Suprapubic skin (tissue), 4 donors: ENCODE data around the gene MMP17. TPM values are rescaled to one million over a fixed set of nuclear protein-coding genes. Genes with fewer than 3 reads are reported as not detected.
"Not testable (repeated sequence)": the region's sequence is repeated elsewhere in the genome, so short reads cannot be mapped to it uniquely, and the experiment has no call there.

Experiments used
- DNase-seq, 2 donors: peaks; one replicate each; pipeline ENCODE4 v3.0.0-alpha.2; 2019; ENCODE audit warnings: low spot score in 2 of 2
- H3K27ac ChIP-seq: fragments of 200-600 bp; sonication (generic); one replicate; pipeline ENCODE4 v1.5.1; 2019
- H3K27me3 ChIP-seq: fragments of 200-600 bp; sonication (generic); one replicate; pipeline ENCODE4 v1.5.1; 2019
- H3K36me3 ChIP-seq: fragments of 200-600 bp; sonication (generic); one replicate; pipeline ENCODE4 v1.5.1; 2019
- H3K4me1 ChIP-seq: fragments of 200-600 bp; sonication (generic); one replicate; pipeline ENCODE4 v1.5.1; 2019
- H3K4me3 ChIP-seq: fragments of 200-600 bp; sonication (generic); one replicate; pipeline ENCODE4 v1.5.1; 2019; ENCODE audit warnings: mild to moderate bottlenecking
- H3K9me3 ChIP-seq: fragments of 200-600 bp; sonication (generic); one replicate; pipeline ENCODE4 v1.5.1; 2019
- EP300 ChIP-seq: sonication (generic); formaldehyde crosslinking; IDR thresholded peaks from one replicate; pipeline ENCODE4 v1.6.1; 2017; ENCODE audit warnings: antibody characterized with exemption
- POLR2A ChIP-seq, 2 donors: fragments of 450-650 bp; IDR thresholded peaks; one replicate each; pipeline ENCODE4 v1.6.1; 2017; ENCODE audit warnings: antibody characterized with exemption in 2 of 2, mild to moderate bottlenecking in 2 of 2, moderate library complexity in 2 of 2
- POLR2AphosphoS5 ChIP-seq, 3 donors: sonication (generic); formaldehyde crosslinking; IDR thresholded peaks; one replicate each; pipeline ENCODE4 v1.6.1; 2017; ENCODE audit warnings: antibody characterized with exemption in 3 of 3
- WGBS: methylation state at CpG from one replicate; pipeline ENCODE4 v1.1.5; 2018; 5-methylcytosine and 5-hydroxymethylcytosine counted together
- total RNA-seq, 4 donors: library from RNA; depleted of rRNA; stranded (reverse); fragments of >200 nt; gene quantifications; one replicate each; pipeline ENCODE4 v1.1.0, GENCODE V29; 2016
- TF ChIP-seq, protein P1 (sequence below), 2 donors: fragments of 200-600 bp in 1 of 2; fragments of 450-650 bp in 1 of 2; sonication (generic) in 1 of 2; IDR thresholded peaks; one replicate each; pipeline ENCODE4 v1.5.1; 2016 to 2019; ENCODE audit warnings: antibody characterized with exemption in 2 of 2, mild to moderate bottlenecking in 1 of 2, moderate library complexity in 1 of 2

MMP17 gene
- total RNA-seq, 4 donors from 2014 or later: 3.0 to 10.1 (median 5.6) TPM

DNA sequence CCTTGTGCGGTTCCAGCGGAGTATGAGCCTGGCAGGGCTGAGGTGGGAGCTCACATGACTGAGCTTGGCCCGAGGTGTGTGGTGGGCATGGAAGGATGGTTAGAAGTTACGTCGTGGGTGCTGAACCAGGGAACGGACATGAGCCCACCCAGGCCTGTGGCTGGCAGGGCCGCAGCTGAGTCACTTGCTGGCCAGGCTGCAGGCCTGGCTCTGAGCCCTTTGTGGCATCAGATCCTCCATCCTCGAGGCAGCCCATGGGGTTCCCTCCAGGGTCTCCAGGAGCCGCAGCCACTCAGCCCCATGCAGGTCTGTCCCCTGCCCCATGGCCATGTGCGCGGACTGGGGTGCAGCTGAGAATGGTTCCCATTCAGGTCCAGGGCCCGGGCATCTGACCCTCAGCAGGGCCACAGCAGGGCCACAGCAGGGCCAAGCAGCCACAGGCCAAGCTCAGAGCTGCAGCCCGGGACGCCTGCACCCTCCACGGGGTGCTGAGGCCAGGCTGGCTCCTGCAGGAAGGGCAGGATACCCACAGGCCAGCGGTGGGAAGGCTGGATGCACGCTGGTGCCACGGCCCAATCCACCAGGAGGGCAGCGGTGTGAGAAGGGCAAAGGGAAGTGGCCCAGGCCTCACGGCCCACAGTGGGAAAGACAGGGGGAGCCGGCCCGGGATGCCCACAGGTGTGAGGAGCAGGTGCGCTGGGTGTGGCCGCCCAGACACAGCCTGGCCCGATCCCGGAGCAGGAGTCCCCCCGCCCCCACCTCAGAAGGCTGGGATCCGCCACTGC lies 39.9 kb downstream of the MMP17 start:
- Histone ChIP-seq H3K36me3 (no peaks in the 10 kb centered on the region), H3K4me1 (peaks cover 17% of the 10 kb centered on the region), H3K27ac (no peak overlapping the region), H3K27me3 (no peaks in the 10 kb centered on the region), H3K9me3 (no peaks in the 10 kb centered on the region), H3K4me3 (no peak overlapping the region)
- 79% methylated on average over 14 of the region's 28 CpGs for WGBS
- no peak for DNase-seq
- TF ChIP-seq POLR2A (IDR thresholded peaks at IDR 0.05) (no peak), EP300 (no peak), POLR2AphosphoS5 (IDR thresholded peaks at IDR 0.05) (no peak)
- TF ChIP-seq, protein P1, sequence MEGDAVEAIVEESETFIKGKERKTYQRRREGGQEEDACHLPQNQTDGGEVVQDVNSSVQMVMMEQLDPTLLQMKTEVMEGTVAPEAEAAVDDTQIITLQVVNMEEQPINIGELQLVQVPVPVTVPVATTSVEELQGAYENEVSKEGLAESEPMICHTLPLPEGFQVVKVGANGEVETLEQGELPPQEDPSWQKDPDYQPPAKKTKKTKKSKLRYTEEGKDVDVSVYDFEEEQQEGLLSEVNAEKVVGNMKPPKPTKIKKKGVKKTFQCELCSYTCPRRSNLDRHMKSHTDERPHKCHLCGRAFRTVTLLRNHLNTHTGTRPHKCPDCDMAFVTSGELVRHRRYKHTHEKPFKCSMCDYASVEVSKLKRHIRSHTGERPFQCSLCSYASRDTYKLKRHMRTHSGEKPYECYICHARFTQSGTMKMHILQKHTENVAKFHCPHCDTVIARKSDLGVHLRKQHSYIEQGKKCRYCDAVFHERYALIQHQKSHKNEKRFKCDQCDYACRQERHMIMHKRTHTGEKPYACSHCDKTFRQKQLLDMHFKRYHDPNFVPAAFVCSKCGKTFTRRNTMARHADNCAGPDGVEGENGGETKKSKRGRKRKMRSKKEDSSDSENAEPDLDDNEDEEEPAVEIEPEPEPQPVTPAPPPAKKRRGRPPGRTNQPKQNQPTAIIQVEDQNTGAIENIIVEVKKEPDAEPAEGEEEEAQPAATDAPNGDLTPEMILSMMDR (IDR thresholded peaks at IDR 0.05): no peak

DNA sequence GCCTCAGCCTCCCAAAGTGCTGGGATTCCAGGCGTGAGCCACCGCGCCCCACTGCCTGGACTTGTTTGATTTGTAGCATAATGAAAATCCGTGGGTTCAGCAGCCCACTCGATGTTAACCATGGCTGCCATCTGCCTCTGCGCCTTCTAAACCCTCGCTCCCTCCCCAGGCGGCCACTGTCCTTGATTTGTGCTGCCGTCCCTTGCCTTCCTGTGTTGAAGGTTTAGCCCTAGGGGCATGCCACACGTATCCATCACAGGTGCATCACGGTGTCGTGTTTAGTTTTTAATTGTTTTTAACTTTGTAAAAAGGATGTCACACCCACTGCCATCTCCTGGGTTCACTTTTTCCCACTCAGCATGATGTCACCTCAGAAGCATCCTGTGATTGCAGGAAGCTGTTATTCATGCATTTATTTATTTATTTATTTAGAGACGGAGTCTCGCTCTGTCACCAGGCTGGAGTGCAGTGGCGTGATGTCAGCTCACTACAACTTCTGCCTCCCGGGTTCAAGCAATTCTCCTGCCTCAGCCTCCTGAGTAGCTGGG lies 41.8 kb downstream of the MMP17 start:
- Histone ChIP-seq H3K27ac (no peak overlapping the region), H3K4me1 (peaks cover 8% of the 10 kb centered on the region), H3K27me3 (no peaks in the 10 kb centered on the region), H3K9me3 (no peaks in the 10 kb centered on the region), H3K4me3 (no peak overlapping the region), H3K36me3 (no peaks in the 10 kb centered on the region)
- 54% methylated on average over 16 of the region's 16 CpGs for WGBS
- DNase-seq: no peak
- TF ChIP-seq EP300 (no peak), POLR2A (IDR thresholded peaks at IDR 0.05) (no peak), POLR2AphosphoS5 (IDR thresholded peaks at IDR 0.05) (no peak)
- TF ChIP-seq, protein P1 (IDR thresholded peaks at IDR 0.05): no peak

DNA sequence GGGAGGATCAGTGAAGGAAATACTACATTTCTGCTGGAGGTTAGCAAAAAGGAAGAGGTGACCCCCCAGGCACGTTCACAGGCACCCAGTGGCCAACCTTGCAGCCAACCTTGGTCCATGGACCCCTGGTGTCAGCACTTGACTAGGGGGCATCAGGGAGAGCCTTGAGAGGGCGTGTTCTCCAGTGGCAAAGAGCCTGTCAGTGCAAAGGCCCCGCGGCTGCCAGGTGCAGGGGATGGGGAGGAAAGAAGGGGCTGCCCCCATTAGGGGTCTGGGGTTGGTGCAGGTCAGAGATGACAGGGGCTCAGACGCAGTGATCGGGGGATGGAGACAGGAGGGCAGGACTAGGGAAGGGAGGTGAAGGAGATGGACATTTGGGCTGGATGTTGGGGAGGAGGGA lies 43.5 kb downstream of the MMP17 start:
- DNase-seq: no peak
- Histone ChIP-seq H3K36me3 (no peaks in the 10 kb centered on the region), H3K27ac (no peak overlapping the region), H3K27me3 (no peaks in the 10 kb centered on the region), H3K9me3 (no peaks in the 10 kb centered on the region), H3K4me1 (peaks cover 8% of the 10 kb centered on the region), H3K4me3 (no peak overlapping the region)
- WGBS: 91% methylated on average over 6 of the region's 6 CpGs
- TF ChIP-seq POLR2AphosphoS5 (IDR thresholded peaks at IDR 0.05) (no peak), EP300 (no peak)
- TF ChIP-seq, protein P1 (IDR thresholded peaks at IDR 0.05): no peak

DNA sequence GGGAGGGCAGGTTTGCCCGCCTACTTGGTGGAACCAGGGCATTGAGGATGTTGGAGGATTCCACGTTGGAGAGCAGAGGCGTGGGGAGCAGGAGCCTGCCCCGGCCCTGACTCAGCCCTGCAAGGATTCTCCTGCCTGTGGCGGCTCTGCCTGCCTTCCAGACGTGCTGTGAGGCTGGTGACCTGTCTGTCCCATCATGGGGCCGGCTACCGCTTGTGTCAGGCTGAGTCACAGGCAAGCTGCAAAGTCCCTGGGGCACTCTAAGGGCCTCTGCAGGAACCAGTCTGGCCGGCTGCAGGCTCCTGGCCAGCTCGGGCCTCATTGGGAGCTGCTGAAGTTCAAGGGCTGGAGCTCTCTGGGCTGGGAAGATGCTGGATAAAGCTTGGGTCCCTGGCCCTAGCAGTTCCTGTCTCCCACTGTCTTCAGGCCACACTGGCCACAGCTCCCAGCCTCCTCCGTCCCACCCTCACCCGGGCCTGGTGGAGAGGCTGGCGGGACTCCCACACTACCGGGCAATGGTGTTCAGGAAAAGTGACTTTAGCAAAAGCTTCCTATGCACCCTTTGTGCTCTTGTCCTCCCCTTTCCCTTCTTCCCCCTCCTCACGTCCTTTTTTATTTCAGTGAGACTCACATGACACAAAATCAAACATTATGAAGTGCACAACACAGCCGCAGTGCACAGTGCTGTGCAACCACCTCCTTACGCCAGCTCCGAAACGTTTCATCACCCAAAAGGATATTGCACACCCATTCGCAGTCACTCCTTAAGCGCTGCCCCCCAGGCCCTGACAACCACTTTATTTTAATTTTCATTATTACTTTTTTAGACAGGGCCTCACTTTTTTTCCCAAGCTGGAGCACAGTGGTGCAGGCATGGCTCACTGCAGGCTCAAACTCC lies 44.2 kb downstream of the MMP17 start:
- H3K36me3 ChIP-seq: no peaks in the 10 kb centered on the region
- TF ChIP-seq, protein P1 (IDR thresholded peaks at IDR 0.05): no peak
- TF ChIP-seq POLR2AphosphoS5 (IDR thresholded peaks at IDR 0.05): no peak
- no peak for TF ChIP-seq EP300
- TF ChIP-seq POLR2A (IDR thresholded peaks at IDR 0.05): no peak
- H3K27me3 ChIP-seq: no peaks in the 10 kb centered on the region
- WGBS: 60% methylated on average over 17 of the region's 21 CpGs
- no peak overlapping the region for H3K4me3 ChIP-seq
- no peak overlapping the region for H3K27ac ChIP-seq
- H3K9me3 ChIP-seq: no peaks in the 10 kb centered on the region
- peaks cover 8% of the 10 kb centered on the region for H3K4me1 ChIP-seq
- no peak for DNase-seq

DNA sequence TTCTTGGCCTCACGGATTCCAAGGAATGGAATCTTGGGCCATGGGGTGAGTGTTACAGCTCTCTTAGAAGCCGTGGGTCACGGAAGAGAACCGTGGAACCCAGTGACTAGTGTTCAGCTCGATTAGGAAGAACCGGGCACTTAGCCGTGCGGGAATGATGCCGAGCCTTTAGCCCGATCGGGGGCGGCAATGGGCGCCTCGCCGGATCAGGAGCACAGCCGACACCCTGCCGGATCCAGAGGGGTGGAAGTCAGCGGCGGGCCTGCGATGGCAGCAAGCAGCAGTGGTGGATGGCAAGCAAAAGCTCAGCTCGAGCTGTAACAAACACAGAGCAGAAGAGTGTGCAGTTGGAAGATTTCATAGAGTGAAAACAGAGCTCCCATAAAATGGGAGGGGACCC lies 45.1 kb downstream of the MMP17 start:
- H3K4me3 ChIP-seq: no peak overlapping the region
- no peaks in the 10 kb centered on the region for H3K9me3 ChIP-seq
- H3K27ac ChIP-seq: no peak overlapping the region
- no peak for DNase-seq
- no peaks in the 10 kb centered on the region for H3K36me3 ChIP-seq
- no peaks in the 10 kb centered on the region for H3K27me3 ChIP-seq
- peaks cover 12% of the 10 kb centered on the region for H3K4me1 ChIP-seq
- TF ChIP-seq EP300 (no peak), POLR2AphosphoS5 (IDR thresholded peaks at IDR 0.05) (no peak), POLR2A (IDR thresholded peaks at IDR 0.05) (no peak)
- TF ChIP-seq, protein P1 (IDR thresholded peaks at IDR 0.05): no peak
- WGBS: 99% methylated on average over 20 of the region's 21 CpGs

DNA sequence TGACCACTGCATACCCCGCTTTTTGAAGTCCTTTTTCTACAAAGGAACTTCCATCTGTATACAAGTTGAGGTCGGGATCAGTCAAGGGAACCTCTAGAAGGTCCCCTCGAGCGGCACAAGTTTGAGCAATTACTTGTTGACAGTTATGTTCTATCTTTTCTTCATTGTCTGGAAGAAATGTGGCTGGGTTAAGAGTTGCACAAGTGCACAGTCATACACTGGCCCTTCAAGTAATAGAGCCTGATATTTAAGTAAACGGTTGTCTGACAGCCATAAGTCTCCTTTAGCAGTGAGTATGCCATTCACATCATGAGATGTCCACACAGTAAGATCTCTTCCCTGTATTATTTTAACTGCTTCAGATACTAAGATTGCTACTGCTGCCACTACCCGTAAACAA lies 46.8 kb downstream of the MMP17 start:
- not testable (repeated sequence) for DNase-seq, H3K4me3 ChIP-seq, H3K36me3 ChIP-seq, H3K27ac ChIP-seq, H3K27me3 ChIP-seq, H3K9me3 ChIP-seq
- WGBS: 93% methylated on average over 6 of the region's 6 CpGs
- peaks cover 19% of the 10 kb centered on the region for H3K4me1 ChIP-seq

DNA sequence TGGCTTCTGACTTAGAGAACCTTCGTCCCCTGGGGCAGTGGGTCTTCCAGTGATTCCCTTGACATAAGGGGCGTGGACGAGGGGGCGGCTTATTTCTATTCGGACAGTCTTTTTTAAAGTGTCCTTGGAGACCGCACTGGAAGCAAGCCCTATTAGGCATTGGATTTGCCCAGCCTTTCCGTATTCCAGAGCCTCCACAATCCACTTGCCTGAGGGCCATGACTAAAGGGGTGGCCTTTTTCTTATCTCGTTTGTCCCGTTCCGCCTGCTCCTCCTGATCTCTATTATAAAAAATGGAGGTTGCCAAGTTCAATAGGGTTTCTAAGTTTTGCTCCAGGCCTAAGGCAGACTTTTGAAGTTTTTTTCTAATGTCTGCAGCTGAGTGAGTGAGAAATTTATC lies 49.0 kb downstream of the MMP17 start:
- H3K27me3 ChIP-seq, DNase-seq: not testable (repeated sequence)
- WGBS: 74% methylated on average over 10 of the region's 10 CpGs

More for the DNA sequence above, 49.0 kb downstream of the MMP17 start:
- not testable (repeated sequence) for H3K36me3 ChIP-seq, H3K27ac ChIP-seq, H3K9me3 ChIP-seq, H3K4me3 ChIP-seq
- H3K4me1 ChIP-seq: peaks cover 16% of the 10 kb centered on the region
